Activated CD8-positive, alpha-beta memory T cell treated with anti-CD3 and anti-CD28 coated beads, Interleukin-2, amount 50 U/mL, for 24 hours (primary cell): ENCODE measurements around the gene ABLIM2.

Experiments used
- DNase-seq: peaks from one replicate; pipeline ENCODE4 v3.0.0-alpha.2; 2020; ENCODE audit errors: extremely low read depth

Gene ABLIM2

DNA sequence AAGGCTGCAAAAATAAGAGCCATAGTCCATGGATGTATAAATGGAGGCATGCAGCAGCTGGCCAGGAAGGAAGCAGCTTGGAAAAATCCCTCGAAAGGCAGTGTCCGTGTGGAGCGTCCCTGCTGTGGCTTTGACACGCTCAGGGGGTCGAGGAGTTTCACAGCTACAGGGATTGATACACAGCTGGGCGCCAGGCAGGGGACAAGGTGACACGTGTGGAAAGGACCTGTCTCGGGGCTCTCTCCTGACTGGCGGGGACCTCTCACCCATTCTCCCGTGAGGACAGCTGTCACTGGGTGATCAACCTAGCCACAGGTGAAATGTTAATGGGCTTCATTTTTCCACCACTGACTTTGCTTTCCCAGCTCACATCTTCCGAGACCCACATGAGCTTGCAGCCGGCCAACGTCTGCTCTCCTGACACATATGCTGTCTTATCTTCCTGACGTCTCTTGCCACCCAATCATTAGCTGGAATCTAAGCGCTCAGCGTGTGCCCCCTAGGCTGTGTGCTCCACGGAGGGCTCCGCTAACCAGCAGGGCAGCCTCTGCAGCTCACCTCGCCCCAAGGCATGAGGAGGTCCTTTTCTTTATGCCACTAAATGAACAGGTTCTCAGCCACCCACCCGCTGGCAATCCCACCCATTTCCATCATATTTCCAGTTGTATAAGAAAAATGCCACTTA is 129.6 kb downstream of the ABLIM2 start:
- DNase-seq = no peak

DNA sequence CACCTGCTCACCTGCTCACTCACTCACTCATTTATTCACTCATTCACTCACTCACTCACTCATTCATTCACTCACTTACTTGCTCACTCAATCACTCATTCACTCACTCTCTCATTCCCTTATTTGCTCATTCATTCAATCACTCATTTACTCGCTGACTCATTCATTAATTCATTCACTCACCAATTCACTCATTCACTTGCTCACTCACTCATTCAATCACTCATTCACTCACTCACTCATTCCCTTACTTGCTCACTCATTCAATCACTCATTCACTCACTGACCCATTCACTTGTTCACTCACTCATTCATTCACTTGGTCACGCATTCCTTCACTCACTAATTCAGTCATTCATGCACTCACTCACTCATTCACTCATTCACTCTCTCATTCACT is 130.2 kb downstream of the ABLIM2 start:
- no peak for DNase-seq

- no peak for DNase-seq
Observed at GRCh38 chr4:8026453-8026852, 132.2 kb downstream of the ABLIM2 start.

GRCh38 chr4:8025668-8026067 is 132.9 kb downstream of the ABLIM2 start:
- no peak for DNase-seq

DNA sequence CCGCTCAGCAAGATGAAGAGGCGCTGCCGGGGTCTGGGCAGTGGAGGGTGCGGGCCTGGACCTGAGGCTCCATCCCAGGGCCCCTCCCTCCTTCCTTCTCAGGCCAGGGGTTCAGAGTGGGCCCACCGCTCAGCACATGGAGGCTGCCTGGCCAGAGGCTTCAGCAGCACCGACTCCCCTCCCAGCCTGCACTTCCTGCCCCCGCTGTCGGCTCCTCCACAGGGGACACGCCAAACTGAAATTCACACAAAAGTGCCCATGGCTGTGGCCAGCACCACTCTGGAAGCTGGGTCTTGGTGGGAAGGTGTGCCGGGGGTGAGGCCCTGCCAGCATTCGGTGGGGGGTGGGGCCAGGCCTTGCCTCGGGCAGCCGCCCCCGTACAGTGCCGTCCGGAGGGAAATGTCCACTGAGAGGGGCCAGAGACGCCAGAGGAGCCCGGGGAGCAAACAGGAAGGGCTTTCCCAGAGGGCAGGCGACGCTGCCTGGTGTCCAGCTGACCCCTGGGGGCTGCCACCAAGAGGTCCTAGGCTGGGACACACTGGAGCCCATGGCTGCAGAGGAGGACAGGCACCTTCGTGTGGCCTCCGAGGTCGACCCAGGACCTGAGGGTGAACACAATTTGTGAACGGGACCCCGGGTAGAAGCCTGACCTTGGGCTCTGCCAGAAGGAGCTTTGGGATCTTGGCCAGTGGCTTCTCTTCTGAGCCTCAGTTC is 134.4 kb downstream of the ABLIM2 start:
- no peak for DNase-seq

- DNase-seq = no peak
Observed at GRCh38 chr4:8023696-8024033, 134.9 kb downstream of the ABLIM2 start.

- no peak for DNase-seq
Observed at GRCh38 chr4:8022767-8023695, 135.6 kb downstream of the ABLIM2 start.

- DNase-seq = no peak
Observed at GRCh38 chr4:8021796-8022195, 136.8 kb downstream of the ABLIM2 start.

DNA sequence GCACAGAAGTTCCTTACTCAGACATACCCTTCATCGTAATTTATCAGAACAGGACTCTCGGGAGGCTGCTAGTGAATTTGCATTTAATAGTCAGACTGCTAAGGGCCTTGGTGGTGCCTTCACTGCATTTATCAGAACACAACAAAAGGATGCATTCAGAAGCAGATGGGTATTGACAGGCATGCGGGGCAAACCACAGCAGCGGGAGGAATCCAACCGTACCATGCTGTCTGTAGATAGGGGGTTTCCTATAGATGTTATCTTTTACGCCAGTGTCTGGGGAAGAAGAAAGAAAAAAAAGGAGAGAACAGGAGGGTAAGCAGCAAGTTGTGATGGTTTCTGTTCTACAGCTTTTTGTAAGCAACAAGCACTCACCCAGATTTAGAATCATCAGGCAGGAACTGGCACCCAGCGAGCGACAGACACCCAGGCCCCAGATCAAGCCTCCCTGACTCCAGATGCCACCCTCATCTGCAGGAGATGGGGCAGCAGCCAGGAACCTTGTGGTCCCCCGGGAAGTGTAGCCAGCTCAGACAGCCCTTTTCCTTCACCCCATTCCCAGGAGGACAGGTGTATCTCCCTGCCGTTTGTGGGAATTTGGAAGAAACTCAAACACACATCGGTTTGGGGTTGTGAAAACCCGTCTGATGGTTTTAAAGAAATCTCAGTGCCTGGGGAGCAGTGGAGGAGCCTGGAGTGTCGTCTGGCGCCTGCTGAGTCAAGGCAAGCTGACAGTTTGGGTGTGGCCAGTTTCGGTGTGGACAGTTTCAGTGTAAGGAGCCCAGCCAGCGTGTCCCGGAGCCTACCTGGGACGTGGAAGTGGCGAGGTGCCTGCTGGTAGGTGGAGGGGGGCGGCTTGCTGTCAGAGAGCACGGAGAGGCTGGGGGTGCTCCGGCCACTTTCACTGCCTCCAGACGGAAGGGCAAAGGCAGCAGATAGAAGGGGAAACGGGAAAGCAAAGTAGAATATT is 138.9 kb downstream of the ABLIM2 start:
- DNase-seq = no peak

DNA sequence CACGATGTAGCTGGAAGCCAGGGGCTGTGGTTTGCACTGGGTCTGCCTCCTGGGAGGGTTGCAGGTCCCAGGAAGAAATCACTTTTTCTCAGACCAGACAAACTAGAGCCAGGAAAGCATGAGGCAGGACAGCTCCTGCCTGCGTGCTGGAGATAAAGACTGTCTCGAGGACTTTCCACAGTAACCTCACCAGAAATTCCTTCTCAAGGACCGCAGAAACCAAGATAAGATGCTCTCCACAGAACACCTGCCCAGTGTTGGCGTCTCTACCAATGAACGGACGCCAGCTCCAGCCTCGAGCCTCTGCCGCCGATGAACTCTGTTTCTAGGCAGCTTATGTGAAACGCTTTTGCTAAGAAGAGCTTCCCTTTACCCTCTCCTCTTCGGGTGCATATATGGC is 142.1 kb downstream of the ABLIM2 start:
- no peak for DNase-seq

DNA sequence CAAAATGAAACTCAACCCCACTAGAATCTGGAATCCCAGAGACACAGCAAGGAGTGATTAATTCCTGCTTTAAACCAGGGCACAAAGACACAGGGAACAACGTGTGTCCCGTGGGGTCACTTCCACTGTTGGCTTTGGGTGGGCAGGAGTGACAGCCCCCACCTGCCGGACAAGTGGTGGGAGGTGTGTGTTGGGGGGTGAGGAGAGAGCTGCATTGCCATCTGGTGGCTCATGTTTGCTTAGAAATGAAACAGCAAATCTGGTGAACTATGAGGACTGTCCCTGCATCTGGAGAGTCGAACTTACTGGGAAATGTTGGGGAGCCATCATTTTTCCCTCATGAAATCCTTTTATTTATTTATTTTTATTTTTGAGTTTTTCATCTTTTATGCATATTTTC is 143.1 kb downstream of the ABLIM2 start:
- DNase-seq = no peak

GRCh38 chr4:8013976-8014726 is 144.5 kb downstream of the ABLIM2 start:
- DNase-seq = no peak

DNA sequence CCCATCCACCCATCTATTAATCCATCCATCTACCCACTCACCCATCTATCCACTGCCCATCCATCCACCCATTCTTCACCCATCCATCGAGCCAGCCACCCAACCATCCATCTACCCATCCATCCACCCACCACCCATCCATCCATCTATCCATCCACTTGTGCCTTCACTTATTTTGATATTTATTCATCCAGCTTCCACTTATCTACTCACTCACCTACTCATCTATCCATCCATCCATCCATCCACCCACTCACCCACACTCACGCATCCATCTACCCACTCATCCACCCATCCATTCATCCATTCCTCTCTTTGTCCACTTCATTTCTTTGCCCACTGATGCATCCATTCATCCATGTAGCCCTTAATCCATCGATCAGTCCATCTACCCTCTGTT is 146.1 kb downstream of the ABLIM2 start:
- DNase-seq = no peak

- no peak for DNase-seq
Observed at GRCh38 chr4:8010618-8011017, 148.0 kb downstream of the ABLIM2 start.

DNA sequence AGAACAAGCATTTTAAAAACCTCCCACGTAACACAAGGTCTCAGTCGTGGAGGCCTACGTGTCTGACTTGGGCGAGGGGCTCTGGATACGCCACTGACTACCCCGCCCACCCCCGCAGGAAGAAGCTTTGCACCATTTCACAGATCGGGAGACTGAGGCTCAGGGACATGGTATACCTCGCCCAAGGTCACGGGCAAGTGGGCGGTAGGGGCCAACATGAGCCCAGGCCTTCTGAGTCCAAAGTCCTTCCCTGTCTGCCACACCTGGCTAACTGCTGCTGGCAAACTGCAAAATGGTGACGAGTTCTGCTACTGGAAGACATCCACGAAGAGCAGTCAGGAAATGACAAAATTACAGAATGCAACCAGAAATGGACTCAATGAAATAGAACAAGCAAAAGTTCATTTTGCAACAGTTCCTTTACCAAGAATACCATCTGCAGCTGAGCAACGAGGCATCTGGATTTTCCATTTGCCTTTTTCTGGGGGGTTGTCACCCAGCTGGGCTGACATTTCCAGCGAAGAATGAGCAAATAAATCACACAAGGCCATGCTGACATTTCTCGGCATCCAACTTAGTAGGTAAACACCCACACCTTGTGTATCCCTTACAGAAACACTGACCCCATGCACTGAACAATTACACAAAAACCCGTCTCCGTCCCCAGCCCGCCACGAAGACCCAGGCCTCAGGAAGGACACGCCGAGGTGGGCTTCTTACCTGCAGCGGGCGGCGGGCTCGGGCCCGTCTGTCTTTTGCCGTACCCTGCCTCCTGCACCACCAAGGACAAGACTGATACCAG is 148.7 kb downstream of the ABLIM2 start:
- no peak for DNase-seq

DNA sequence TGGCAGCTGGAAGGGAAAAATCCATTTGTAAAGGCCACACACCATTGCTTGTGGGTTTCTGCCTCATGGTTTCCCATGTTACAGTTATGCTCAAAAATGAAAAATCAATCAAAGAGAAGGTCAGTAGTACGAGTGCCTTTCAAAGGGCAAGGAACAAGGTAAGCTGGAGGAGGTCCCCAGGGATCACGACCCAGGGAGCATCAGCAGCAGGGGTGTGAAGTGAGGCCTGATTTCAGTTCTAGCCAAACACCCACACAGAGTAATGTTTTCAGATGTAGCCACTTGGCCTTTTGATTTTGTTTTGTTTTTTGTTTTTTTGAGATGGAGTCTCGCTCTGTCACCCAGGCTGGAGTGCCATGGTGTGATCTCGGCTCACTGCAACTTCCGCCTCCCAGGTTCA is 149.5 kb downstream of the ABLIM2 start:
- no peak for DNase-seq

GRCh38 chr4:8008391-8008790 is 150.2 kb downstream of the ABLIM2 start:
- DNase-seq = no peak

- DNase-seq = no peak
Observed at GRCh38 chr4:8007581-8007980, 151.0 kb downstream of the ABLIM2 start.

GRCh38 chr4:8006471-8006870 is 152.1 kb downstream of the ABLIM2 start:
- DNase-seq = no peak

DNA sequence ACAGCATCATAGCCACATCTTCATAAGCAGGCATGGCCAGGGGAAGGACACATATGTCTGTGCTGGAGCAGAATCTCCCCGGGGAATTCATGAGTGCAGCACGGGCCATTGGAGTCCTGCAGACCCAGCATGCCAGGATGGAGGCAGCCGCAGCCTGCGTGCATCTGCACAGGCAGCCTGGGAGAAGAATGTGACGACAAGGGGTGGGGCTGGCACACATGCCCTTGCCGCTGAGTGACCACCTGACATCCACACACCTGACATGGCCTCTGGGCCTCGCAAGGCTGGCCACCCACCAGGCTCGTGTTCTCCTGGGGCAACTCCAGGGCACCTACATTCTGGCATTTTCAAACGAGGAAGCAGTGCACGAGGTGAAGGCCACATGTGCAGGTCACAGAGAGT is 152.8 kb downstream of the ABLIM2 start:
- DNase-seq = no peak
